Right forelimb (tissue), 1 donor: ENCODE measurements around the gene PRPF38B.
"Not testable (repeated sequence)": the region's sequence is repeated elsewhere in the genome, so short reads cannot be mapped to it uniquely, and the experiment has no call there.

Experiments
- DNase-seq: peaks from one replicate; pipeline ENCODE4 v3.0.0-alpha.2; 2018

The PRPF38B gene

DNA sequence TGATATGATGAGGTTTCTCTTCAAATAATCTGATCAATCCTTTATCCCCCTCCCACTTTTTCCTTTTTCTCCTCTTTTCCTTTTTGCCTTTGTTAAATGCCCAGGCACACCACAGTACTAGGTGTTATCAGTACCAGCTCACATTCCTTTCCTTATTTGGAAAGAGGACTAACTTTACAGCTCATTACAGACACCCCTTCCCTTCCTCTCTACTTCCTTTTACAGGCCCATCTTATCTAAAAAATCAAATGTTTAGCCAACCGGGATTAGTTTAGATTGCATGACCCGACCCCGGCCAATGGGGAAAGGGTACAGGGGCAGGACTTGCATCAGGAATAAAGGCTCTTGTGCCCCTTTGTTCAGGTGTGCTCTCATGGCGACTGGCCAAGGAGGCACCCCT, 10.4 kb upstream of the PRPF38B start:
- DNase-seq, result not testable (repeated sequence)

DNA sequence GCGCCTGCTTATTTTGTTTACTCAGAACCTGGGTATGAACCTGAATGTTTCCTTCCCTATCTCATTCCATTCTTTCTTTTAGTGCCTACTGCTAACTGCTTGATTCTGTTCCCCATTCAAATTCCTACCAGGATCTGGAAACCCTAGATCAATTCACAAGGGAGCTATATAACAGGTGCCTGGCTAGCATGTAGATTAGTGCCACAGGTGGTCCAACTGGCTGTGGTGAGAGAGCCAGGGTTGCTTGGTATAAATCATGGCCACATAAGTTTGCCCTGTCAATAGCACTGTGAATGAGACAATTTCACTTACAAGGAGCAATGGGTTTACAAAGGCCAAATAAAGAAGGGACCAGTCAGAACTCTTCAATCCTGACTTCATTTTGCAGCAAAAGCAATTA, 6.6 kb upstream of the PRPF38B start:
- no peak for DNase-seq

DNA sequence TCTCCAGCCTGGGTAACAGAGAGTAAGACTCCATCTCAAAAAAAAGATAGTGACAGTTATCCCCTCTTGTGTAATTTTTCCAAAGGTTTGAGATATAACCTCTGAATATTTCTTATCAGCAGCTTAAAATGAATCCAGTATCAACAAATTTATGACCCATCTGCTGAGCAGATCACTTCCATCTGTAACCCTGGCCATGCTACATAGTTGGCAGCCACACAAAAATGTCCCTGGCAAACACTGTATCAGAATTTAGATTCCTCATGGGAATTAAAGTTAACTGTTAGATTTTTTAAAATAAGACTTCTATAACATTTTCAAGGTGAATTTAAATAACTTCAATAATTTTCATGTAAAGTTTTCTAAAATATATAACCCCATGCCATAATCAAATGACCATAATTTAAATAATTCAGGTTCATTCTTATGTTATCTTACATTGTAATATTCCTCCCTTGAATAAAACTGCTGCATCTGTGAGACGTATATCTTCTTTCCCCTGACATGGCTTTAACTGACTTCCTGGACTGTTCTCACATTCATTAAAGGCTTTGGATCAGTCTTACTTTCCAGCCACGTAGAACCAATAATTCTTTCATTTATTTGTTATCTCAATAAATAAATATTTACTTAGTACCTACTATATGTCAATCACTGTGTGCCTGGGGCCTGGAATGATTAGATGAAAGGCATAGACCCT, 5.3 kb upstream of the PRPF38B start:
- no peak for DNase-seq

DNA sequence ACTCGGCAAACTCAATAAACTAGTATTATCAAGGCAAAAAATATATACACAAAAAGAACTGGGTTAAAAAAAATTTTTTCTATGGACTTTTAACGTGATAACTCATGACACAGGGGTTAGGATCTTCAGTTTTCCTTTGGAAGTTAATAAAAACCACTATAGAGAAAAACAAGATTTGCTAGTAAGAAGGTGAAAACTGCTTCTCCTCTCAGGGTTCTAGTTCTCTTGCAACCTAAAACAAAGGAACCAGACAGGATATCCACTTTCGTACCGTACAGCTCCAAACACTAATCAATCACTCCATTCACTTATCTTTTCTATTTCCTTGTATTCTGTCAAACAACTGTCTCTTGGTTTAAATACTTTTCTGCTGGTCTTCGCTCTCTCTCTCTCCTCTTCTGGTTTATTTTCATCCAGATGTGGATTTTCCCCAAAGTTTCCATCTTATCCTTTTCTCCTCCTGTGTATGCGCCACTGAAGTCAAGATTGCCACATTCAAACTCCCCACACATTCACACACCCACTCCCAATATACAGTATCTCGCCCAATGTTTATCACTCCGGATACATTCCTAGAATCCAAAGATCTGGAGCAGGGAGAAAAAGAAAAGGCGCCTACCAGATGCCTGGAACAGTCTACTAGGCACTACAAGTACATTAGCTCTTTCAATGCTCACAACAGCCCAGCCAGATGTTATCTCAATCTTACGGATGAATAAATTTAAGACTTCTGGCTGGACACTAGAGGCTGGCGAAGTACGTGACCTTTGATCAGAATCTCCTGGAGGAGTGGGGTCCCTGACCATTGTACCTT, 775 bp upstream of the PRPF38B start:
- no peak for DNase-seq

DNA sequence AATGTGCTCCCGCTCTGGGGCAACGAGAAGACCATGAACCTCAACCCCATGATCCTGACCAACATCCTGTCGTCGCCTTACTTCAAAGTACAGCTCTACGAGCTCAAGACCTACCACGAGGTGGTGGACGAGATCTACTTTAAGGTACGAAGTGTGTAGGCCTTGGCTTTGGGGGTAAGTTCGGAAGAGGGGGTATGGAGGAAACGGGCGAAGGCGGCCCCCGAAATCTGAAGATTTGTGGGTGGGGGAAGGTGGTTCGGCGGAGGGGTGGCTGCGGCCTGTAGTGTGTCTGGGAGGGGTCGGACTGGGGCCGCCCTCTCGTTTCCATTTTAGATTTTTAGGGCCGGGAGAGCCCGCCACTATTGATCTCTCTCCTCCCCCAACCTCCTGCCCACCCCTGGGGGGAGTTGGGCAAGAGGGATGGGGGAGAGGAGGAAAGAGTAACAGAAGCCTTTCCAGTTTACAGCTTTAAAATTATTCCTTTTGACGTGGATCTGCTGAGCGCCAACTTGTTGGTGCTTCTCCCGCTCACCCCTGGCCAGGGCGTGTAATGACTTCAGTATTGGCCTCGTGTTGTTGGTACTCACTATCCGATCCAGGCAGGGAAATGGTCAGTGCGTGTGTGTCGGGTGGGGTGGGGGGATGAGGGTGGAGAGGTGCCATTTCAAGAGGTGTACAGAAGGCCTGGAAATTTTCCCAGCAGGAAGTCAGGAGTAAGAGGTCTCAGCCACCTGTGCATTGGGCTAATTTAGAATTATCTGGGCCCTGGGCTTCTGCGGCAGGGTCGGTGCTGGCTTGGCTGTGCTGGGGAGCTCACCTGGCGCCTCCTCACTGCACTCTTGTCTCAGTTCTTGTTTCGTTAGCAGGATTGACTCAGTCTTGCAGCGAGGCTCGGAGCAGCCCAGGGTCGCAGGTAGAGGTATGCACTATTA, 880 bp downstream of the PRPF38B start:
- DNase-seq, result peak; percentile 58

DNA sequence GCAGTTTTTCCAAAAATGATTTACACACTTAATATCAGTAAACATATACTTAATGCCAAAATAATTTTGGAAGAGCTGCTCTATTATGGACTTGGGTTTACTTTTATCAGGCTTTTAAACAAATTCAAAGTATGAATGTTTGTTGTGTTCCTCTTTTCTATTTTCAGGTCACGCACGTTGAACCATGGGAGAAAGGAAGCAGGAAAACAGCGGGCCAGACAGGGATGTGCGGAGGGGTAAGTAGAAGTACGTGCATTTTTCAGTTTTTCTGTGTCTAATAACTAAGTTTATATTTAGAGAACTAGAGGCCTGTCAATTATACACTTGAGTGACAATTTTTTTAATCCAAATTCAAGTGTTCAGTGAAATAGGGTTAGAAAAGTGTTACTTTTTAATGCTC, 3.4 kb downstream of the PRPF38B start:
- DNase-seq, result no peak

DNA sequence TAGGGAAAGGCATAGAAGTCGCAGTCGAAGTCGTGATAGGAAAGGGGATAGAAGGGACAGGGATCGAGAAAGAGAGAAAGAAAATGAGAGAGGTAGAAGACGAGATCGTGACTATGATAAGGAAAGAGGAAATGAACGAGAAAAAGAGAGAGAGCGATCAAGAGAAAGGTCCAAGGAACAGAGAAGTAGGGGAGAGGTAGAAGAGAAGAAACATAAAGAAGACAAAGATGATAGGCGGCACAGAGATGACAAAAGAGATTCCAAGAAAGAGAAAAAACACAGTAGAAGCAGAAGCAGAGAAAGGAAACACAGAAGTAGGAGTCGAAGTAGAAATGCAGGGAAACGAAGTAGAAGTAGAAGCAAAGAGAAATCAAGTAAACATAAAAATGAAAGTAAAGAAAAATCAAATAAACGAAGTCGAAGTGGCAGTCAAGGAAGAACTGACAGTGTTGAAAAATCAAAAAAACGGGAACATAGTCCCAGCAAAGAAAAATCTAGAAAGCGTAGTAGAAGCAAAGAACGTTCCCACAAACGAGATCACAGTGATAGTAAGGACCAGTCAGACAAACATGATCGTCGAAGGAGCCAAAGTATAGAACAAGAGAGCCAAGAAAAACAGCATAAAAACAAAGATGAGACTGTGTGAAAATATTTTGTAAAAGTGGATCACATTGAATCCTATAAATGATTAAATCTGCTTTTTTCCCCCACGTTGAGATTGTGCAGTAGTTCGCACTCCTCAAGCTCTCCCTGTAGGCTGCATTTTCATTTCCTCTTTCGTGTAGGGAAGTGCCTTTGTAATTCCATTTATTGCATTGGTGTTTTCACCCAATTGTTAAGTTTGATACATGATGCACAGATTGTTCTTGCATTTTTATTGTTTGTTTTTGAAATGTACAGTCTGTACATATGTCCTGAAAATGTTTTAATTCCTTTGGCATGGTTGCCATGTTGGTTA, 7.5 kb downstream of the PRPF38B start:
- DNase-seq, result no peak

DNA sequence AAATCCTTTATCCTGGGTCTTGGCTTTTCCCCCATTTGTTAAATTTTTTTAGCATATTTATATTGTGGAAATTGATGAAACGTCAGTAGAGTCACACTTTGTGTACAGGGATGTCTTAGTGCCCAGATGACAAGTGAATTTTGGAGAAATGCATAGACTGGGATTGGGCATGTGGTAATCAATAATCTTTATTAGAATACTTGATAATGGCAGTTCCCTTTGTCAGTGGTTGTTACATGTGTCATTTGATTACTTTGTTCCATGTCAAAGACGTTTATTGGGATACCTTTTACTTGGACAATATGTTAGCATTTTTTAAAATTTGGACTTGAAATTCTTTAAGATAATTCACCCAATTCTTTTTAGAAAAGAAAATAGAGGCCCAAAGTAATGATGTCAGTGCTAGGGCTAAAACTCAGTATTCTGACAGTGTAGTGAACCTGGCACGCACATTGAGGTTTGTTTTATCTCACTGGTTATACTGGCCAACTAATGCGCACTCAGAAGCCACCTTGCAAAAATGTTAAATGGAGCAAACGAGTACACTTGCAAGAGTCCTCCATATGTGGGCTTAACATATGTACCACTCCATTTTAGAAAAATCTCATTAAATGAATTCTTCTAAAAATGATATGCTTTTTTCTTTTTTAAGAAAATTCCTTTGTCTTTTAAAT, 9.2 kb downstream of the PRPF38B start:
- no peak for DNase-seq

DNA sequence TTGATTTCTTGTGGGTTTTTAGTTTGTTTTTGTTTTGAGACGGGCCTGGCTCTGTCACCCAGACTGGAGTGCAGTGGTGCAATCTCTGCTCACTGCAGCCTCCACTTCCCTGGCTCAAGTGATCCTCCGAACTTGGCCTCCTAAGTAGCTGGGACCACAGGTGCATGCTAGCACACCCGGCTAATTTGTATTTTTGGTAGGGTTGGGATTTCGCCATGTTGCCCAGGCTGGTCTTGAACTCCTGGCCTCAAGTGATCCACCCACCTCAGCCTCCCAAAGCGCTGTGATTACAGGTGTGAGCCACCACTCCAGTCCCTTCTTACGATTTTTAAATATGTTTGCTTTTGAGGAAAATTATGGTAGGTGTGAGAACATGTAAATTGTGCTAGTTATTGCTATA, 10.0 kb downstream of the PRPF38B start:
- DNase-seq, result not testable (repeated sequence)

DNA sequence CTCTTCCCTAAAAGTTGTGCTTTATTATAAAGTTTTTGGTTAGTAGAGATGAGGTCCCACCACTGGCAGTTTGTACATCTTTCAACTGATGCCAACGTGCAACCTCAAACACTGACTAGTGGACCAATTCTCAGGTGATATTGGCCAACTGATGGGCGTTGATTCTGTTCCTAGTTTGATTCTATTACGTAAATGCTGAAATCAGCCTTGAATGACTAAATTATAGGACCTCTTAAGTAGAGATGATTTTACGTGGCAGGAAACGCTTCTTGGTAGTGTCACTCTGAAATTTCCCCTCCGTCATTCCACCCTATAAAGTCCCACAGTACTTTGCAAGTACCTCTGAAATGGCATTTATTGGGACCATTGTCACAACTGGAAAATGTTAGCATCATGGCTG, 11.8 kb downstream of the PRPF38B start:
- DNase-seq, result no peak

DNA sequence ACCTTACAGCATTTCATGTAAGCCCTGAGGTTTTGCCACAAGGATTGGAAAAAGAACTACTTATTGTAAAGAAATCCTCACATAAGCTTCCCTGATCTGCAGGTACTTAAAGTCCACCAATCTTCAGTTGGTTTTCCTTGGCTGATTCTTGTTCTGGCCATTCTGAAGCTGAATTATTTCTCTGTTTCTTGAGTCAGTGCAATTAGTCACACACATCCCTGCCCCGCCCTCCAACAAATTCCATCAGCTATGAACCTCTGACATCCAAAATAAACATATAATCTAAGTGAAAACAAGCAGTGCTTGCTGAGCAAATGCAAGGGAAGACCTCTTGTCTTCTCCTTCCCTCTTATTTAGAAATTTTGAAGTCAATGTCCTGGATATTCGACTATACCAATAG, 12.4 kb downstream of the PRPF38B start:
- no peak for DNase-seq

DNA sequence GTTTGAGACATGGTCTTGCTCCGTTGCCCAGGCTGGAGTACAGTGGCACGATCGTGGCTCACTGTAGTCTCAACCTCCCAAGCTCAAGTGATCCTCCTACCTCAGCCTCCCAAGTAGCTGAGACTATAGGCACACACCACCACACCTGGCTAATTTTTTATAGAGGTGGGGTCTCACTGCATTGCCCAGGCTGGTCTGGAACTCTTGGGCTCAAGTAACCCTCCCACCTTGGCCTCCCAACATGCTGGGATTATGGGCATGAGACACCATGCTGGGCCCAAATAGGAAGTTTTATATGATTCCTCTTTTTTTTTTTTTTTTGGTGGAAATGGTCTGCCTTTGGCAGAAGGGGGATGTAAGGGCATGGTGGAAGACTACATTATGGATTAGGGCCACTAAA, 14.5 kb downstream of the PRPF38B start:
- DNase-seq, result no peak

DNA sequence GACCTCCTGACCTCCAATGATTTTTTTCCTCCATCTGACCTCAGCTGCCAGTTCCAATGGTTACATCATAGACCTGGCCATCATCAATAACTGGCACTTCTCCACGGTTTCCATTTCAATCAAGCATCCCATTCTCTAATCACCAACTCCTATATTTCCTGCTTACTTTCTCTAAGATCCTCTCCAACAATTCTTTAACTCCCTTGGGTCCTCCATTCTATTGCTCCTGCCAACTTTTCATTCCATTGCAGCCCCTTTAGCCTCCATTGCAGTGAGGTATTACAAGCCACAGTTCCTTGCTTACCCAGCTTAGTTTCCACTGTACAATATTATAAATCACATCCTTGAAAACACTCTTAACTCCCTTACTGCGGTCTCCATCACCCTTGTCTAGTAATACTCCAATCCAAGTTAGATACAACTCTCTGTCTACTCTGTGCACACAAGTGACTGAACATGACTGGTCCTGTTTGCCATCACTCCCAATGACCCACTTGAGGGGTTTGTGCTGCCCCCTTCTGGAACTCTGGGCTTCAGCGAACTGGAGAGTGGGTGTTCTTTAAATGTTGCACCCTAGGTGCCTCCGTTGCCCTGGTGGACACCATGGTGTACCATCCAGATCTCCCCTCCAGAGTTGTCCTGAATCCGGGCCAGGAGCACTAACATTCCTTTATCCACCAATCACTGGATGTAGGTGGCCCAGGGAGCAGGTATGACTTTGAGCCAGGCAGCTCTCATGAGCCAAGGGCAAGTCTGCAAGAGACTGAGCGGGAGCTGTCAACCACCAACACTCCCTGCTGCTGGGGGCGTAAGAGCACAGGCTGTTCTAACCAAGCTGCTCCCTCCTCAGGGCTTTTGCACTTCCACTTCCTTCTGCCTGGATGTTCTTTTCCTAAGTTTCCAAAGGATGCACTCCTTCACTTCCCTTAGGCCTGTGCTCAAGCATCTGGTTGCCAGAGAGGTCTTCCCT, 16.9 kb downstream of the PRPF38B start:
- no peak for DNase-seq

DNA sequence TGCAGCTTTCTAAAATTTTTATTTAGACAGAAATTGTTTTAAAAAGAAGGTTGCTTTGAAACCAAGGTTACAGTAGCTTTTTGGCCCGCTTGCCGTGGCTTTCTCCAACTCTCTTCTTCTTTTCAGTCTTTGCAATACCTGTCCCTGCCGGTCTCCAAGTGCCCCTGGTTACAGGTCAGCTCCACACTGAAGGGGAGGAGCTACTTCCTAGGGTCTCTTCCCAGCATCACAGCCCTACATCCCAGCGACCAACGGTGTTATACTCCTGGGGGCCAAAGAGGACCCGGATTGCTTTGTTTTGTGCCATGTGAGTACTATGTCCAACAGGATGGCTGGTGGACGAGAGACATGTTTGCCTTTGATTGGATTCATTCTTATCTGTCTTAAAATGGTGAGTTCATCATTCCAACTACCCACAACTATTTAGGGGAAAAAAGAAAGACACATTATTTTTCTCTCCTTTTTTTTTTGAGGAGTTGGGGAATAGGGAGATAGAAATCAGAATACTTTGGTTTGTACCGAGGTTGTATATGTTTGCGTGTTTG, 20.6 kb downstream of the PRPF38B start, which contains the start of gene FNDC7:
FNDC7 (plus strand) TSS at position 303 of the 545 bp plus-strand sequence; CDS start at position 329, 26 bp downstream.
- no peak for DNase-seq

DNA sequence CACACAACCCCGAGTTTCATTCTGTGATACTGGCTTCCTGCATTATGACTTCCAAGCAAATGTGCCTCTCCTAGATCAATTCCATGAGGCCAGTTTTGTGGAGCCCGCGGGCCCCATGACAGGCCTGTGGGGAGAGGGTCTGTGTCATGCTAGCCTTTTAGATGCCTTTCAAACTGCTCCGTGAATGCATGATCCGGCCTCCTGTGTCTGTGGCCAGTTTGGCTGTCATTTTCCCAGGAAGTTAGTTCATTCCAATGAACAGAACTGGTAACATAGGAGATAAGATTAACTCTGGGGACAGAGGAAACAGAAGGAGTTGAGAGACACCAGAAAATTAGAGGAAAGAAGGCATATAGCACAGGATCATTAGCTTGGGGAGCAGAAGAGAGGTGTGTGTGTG, 23.8 kb downstream of the PRPF38B start:
- DNase-seq, result no peak

DNA sequence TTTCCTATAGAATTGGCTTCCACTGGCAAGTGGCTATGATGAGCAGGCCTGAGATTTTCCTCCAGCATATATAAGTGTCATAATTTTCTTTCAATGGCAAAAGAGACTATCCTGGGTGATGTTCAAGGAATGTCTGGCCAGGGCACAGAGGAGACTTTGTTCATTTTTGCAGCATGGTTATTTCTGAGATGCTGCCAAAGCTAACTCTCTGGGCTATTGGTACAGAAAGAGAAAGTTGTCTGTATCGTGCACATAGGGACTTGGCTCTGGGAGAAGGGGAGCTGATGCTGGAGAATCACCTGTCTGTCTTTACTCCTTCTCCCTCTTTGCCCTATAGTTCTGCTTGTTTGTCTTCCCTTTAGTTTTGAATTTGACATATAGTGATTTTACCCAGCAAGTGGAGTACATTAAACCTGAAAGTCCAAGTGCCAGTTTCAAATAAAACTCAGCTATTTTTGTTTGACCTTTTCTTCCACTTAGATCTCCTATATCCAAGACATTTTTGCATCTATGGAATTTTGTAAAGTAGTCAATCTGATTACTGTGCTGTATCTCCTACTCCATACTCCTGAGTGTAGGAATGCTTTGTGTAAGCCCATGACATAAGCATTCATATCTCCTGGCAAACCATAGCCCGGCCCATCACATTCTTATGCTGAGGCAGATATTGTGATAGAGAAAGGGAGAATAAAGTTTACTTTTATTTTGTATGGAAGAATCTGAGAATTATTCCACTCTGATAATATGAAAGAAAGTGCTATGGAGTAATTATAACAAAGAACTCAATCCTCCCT, 24.5 kb downstream of the PRPF38B start:
- no peak for DNase-seq

DNA sequence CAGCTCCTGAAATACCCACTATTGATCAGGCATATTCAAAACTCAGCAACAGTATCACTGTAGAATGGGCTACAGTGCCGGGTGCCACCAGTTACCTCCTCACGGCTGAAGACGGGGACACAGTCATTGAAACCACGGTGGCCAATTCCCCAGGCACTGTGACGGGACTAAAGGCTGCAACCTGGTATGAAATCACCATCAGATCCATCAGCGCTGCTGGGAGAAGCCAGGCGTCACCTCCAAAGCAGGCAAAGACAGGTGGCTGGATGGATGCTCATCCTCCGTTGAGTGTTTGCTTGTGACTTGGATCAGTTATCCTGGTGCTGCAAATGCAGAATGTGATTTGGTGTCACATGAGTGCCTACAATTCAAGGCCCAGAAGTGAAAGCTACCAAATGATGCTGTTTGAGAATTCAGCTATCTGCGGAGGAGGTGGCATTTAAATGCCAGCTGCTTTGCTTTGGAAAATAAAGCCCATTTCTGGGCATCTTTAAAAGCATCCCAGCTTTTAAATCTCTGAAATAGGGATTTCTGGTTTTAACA, 25.7 kb downstream of the PRPF38B start:
- DNase-seq, result no peak

DNA sequence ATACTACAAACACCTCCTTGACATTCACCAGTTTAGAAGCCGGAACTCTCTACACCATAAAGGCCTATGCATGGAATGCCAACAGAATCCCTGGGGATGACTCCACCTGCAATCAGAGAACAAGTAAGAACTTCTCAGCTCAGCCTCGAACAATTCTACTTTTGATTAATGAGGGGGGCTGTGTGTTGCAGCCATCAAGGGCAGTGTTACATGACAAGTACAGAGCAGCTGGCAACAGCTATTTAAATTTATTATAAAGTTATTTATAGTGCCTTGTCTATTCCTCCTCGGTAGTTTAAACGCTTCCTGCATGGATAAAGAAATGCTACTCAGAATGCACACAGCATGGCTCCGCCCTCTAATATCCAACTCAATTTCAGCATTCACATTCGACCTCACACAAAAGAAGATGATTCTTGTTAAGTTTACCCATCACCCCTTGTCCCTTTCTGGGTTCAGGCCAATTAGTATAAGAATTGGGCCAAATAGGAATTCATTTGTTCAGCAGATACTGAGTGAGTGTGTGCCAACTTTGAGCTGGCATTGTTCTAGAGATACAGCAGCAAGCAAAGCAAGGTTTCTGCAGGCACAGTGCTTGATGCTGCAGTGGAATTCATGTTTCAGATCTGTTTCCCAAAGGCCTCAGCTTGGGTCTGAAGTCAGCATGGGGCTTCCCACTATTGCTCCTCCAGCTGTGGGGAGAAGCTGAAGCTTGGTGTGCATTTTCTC, 27.0 kb downstream of the PRPF38B start:
- DNase-seq, result no peak
